ENCODE data around the gene ERN2. TPM values are rescaled to one million over a fixed set of nuclear protein-coding genes. Genes with fewer than 3 reads are reported as not detected.
A peak's percentile ranks its signal among the peaks of the same experiment; 100 is the strongest.

The ERN2 gene
- total RNA-seq, 1 donor from 2014 or later, result not detected

DNA sequence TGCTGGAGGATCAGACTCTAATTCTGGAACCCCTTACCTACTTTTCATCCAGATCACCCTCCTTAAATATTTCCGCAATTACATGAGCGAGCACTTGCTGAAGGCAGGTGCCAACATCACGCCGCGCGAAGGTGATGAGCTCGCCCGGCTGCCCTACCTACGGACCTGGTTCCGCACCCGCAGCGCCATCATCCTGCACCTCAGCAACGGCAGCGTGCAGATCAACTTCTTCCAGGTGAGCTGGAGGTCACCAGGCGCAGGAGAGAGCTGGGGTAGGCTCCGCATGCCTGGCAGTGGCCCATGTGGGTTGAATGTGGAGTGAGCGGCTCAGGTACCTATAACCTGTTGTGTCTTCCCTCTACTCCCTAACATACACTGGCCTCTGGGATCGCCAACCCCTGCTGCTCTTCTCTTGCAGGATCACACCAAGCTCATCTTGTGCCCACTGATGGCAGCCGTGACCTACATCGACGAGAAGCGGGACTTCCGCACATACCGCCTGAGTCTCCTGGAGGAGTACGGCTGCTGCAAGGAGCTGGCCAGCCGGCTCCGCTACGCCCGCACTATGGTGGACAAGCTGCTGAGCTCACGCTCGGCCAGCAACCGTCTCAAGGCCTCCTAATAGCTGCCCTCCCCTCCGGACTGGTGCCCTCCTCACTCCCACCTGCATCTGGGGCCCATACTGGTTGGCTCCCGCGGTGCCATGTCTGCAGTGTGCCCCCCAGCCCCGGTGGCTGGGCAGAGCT, 23.4 kb downstream of the ERN2 start:
- DNase-seq (ENCODE audit: low read depth in 2 of 2), result no peak

DNA sequence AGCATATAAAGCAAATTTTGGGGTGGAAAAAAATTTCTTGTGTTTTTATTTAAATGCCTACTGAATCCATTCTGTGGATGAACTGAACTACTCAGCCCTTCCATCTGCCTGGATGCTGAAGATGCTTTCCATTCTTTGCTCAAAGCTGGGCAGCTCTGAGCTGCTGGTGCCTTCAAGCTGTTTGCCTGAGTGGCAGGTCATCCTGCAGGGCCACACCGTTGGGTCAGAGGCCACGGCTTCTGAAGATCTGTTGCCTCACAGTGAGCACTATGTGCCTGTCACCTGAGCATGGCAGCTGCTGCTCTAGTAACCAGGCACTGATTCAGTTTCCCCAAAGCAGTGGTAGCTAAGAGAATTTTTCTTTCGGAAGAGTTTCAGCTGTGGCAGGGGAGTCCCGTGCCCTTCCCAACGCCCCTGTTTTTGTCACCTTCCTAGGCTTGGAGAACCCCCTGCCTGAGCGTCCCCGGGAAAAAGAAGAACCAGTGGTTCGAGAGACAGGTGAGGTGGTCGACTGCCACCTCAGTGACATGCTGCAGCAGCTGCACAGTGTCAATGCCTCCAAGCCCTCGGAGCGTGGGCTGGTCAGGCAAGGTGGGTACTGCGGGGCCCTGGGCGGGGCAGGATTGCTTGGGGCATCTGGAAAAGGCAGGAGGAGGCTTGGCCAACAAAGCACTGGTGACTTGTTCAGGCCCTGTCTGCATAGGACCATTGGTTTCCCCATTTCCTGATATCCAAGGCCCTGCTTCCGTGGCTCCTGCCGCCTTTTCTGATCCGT, 25.8 kb downstream of the ERN2 start:
- no peak for DNase-seq (ENCODE audit: low read depth in 2 of 2)

DNA sequence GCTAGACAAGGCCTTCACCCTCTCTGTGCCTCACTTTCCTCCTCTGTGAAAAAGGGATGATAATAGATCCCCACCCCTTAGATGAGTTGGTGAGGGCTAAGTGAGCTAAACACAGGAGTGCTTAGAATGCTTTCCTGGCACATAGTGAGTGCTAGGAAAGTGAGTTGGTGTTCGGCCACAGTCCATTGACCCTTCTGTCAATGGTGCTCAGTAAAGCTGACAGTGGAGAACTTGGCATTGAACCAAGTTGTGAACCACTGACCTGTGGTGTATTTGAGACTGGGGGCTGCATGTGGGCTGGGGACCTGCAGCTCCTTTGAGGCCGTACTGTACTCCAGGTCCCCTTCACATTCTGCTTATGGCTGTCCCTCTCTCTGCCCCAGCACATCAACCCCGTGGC, 29.5 kb downstream of the ERN2 start:
- DNase-seq (ENCODE audit: low read depth in 2 of 2), result no peak

DNA sequence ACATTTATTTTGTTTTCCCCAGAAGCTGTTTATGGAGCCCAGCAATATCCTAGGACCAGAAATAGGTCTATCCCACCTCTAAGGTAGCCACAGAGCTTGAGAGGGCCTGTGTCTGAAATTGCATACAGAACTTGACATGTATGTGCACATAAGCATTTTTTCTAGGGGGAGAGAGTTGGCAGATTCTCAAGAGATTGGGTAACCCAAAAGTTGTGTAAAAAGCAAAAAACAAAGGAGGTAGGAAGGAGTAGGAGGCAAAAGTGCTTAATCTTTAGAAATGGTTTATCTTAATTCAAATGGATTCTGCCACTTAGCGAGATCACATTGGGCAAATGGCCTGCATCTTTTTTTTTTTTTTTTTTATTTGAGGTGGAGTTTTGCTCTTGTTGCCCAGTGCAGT, 30.8 kb downstream of the ERN2 start:
- no peak for DNase-seq (ENCODE audit: low read depth in 2 of 2)

DNA sequence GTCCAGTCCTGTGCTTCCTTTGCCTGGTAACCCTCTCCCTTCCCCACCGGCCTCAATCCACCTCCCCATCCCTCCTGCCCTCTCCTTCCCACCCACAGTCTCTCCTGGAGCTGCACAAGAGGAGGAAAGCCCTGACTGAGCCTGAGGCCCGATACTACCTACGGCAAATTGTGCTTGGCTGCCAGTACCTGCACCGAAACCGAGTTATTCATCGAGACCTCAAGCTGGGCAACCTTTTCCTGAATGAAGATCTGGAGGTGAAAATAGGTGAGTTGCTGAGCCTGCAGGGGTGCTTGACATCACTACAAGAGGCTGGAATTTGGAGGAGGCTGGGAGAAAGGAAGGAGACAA, 33.1 kb downstream of the ERN2 start:
- DNase-seq (ENCODE audit: low read depth in 2 of 2), result no peak

DNA sequence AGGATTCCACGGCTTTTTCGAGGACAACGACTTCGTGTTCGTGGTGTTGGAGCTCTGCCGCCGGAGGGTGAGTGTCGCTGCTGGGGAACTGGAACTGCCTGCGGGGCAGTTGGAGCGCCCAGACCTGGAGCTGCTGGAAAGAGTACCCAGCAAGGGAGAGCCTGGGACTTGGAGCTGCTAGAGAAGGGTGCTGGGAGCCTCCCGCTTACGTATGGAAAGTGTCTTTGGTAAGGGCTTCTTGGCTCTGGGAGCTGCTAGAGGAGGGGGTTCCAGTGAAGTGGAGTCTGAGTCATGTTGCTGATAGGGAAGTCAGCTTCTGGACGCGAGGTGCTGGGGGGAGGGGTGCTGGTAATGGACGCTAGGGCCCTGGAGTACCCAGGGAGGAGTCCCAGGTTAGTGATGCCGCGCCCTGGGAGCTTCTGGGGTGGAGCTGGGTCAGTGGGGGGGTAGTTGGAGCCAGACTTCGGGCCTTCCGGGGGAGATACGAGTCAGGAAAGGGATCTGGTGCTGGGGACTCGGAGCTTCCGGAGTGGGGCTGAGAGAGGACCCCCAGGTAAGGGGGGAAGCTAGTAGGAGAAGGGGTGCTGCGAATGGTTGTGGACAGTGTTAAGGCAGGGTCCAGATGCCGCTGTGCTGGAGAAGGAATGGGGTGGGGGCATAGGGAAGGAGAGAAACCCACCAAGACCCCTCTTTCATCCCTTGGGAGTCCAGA, 33.6 kb downstream of the ERN2 start:
- peak; percentile 26 to 53 for DNase-seq (ENCODE audit: low read depth in 2 of 2)

DNA sequence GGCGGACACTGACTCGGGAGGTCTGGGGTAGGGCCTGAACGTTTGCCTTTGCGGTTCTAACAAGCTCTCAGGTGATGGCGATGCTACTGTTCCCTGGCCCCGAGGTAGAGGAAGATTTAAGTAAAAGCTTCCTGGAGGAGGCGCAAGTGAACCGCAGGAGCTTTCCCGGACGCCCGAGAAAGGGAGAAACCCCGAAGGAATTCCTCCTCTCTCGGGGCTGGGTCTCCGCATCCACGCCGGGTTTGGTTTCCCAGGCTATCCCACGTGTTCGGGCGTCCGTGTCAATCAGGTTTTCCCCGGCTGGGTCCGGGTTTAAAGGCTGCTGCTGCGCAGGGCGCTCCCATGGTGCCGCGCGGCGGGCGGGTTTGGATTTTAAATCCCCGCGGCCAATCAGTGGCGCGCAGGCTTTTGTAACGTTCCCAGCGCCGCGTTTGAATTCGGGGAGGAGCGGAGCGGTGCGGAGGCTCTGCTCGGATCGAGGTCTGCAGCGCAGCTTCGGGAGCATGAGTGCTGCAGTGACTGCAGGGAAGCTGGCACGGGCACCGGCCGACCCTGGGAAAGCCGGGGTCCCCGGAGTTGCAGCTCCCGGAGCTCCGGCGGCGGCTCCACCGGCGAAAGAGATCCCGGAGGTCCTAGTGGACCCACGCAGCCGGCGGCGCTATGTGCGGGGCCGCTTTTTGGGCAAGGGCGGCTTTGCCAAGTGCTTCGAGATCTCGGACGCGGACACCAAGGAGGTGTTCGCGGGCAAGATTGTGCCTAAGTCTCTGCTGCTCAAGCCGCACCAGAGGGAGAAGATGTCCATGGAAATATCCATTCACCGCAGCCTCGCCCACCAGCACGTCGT, 34.4 kb downstream of the ERN2 start, which contains the start of gene PLK1:
Gene PLK1 (plus strand): TSS at position 460 of the 844 bp plus-strand sequence. CDS start 44 bp downstream, at position 504.
- DNase-seq (ENCODE audit: low read depth in 2 of 2), result peak; percentile 82 to 83

DNA sequence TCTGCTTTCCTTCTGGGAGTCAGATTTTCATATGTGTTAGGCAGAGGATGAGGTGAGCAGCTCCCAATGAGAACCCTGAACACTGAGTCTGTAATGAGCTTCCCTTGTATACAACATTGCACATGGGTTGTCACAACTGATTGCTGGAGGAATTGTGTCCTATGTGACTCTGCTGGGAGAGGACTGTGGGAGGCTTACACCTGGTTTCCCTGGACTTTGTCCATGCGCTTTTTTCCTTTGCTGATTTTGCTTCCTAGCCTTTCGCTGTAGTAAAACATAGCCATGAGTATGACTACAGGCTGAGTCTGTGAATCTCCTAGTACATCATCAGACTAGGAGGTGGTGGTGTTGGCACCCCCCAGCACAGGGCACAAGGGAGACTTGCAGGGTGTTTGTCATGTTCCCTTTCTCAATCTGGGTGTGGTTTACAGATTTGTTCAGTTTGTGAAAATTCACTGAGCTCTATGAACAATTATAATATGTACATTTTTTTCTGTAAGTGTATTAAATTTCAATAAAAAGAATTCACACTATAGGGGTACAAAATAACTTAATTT, 36.0 kb downstream of the ERN2 start:
- DNase-seq (ENCODE audit: low read depth in 2 of 2), result no peak

DNA sequence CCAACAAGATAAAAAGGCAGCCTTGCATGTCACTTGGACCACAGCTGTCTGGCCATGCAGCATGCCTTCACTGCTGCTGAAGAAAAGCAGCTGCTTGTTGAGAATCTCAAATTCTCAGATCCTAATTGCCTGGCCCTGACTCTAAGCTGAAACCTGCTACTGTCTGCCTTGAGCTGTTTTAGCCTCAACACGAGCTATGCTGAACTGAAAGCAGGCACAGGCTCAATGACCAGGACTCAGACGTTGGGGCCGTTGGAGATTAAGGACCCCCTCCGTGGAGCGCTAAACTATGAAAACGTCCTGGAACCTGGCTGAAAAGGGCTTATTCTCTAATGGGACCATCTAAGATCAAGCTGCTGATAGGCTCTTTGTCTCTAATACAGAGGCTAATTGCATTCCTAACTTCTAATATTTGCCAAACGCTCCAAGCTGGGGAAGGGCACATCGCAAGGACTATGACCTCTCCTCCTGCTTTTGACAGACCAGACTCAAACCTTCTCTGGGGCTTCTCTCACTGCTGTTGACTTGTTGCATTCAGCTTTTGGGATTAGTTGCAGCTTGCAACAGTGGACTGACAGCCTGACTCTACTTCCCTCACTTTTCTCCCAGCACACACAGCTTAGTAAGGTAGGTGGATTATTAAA, 38.9 kb downstream of the ERN2 start:
- no peak for DNase-seq (ENCODE audit: low read depth in 2 of 2)

DNA sequence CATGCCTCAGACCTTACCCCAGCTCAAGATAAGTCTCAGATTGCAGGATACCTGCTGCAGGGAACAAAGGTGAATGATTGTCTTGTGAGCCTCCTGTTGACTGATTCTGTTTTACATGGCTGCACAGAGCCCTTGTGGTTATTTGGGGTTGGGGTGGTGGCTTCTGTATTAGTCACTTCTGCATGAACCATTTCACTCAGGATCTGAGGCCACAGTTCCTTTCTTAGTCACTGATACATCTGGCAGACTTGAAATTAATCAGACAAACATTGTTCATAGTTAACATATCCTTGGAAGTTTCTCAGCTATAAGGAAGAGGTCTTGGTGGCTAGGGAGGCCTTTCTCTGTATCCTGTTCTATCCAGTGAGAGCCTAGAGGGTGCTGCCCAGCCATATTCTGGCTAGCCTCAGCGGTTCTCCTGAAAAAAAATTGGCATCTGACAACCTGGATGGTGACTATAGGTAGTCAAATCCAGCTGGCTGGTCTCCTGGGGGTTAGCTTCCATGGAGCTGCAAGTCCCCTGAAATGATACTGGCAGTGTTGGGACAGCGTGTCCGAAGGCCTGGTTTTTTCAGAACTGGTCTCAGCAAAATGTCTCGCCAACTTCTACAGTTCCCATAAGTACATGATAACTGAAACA, 42.8 kb downstream of the ERN2 start:
- peak in 1 of 2 donors; percentile 91 for DNase-seq (ENCODE audit: low read depth in 2 of 2)

DNA sequence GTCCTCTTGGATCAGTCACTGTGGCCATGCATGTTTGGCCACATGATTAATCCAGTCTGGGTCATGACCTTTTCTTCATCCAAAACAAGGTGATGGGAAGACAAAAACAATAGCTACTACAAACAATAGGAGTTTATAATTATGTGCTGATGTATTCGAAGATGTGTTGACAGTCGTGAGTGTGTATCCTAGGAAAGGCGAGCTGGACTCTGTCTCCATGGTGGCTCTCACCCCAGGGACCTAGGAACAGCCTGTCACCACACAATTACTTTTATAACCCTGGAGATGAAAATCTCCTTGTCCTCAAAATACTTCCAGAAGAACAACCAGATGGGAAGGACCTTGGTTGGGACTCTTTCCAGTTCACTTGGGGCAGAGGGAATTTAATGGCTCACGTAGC, 44.1 kb downstream of the ERN2 start:
- peak in 1 of 2 donors; percentile 63 for DNase-seq (ENCODE audit: low read depth in 2 of 2)

DNA sequence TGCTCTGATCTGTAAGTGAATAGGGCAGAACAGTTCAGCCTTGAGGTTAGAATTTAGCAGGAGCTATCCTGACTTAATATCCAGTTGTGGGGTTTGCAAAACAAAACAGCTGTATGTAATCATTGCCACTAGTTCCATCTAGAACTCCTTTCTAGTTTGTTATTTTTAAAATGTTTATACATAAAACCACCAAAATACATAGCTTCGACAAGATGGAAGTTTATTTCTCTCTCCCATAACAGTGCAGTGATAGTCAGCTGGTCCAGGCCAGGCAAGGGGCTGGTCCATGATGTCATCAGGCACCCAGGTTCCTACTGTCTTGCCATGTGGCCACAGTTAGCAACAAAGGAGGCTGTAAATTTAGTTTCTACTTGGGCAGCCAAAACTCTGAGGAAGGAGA, 44.8 kb downstream of the ERN2 start:
- no peak for DNase-seq (ENCODE audit: low read depth in 2 of 2)

DNA sequence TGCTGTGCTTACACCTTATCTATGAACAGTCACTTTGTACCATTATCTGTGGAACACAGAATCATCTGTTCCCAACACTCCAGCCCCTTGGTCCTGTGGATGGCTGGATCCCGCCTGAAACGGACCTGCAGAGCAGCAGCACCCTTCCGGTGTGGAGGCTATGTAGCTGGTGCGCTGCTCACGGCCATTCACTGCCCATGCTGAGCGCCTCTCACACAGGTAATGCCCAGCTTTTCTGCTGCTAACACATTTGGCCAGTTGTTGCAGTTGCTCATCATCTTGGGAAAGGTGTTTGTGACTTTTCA, 45.7 kb downstream of the ERN2 start:
- no peak for DNase-seq (ENCODE audit: low read depth in 2 of 2)

DNA sequence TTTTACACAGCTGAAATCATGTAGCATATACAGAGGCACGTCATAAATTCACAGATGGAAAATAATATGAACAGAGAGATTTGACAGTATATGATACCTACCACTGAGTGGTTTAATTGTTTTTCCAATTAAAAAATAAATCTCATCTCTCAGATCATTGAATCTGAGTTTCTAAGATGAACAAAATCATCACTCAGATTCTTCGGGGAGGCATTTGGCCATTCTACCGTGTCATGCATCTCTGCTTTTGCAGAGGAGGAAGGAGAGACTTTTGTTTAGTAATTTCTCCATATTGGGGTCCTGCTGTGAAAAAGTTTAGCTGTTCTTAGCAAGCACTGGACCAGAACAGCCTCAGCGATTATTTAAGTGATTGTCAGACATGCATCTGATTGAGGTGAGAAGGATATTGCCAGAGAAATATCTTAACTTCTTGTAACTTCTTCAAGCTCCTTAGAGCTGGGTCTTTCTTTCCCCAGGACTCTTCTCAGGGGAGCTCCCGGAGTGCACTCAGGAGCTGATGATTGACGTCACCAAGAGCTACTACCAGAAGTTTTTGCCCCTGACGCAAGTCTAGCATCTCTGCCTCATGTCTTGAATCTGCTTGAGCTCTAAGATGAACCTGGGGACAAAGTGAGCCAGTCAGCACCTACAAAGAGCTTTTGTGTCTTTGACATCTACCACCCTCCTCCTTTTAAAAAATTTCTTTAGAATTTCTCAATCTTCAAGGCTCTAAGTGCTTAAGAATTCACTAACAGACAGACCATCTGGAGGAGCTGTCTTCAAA, 46.3 kb downstream of the ERN2 start:
- DNase-seq (ENCODE audit: low read depth in 2 of 2), result no peak

DNA sequence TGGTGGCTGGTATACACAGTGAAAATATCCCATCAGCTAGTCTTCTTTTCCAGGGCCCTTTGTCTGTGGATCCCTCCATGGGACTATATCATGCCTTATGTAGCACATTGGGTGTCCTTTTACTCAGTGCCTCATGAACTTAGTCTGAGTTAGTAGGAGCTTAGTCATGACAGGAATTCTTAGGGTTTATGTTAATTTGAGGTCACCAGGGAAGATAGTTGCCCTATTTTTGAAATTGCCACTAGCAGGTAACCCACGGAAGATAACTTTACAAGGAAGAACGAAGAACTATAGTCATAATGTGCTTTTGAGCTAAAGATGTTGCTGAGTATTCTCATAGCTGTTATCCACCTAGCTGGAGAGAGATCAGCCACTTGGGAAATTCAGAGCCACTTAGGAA, 49.1 kb downstream of the ERN2 start:
- no peak for DNase-seq (ENCODE audit: low read depth in 2 of 2)

DNA sequence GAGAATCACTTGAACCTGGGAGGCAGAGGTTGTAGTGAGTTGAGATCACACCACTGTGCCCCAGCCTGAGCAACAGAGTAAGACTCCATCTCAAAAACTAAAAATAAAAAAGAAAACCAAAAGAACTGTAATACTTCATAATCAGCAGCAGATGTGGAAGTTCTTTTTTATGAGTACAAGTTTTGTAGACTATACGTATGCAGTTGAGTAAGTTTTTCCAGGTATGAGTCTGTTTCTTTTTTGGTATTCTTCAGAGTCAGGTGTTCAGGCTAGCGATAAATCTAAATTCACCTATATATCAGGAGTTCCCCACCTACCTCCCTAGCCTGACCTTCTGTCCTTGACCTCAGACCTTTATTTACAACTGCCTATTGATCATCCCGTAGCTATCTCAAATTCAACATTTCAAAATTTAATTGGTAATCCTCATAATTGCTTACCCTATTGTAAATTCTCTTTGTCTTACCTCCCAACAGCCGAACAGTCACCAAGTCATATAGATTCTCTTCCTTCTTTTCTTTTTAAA, 61.0 kb downstream of the ERN2 start:
- no peak for DNase-seq (ENCODE audit: low read depth in 2 of 2)

DNA sequence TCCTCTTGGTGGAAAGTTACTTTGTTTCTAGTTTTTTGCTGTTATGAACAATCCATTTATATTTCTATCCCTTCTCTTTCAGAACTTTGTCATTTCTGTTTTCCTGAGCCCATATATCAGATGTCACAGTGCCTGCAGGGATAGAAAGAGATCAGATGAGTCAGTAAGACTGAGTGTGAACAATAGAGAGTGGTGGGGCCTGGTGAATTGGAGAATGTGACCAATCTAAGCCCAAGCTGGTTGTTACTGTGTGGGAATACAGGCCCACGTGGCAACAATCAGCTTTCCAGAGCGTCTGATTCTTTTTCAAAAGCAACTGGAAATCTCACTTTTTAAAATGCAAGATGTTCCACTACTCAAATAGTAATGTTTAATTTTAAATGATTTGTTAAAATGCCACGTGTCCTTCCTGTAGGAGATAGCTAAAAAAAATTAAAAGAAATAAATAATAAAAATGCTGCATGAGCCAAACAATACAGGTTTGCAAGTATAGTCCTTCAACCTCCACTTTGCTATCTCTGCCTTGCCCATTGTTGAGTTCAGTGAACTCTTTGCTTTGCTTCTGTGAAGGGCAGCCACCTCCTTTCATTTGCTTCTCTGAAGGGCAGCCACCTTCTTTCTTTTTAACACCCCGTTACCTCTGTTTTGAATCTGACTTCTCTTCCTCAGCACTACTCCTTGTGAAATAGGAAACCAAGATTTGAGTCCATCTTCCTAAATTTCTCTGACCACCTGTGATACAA, 62.2 kb downstream of the ERN2 start:
- peak; percentile 67 to 75 for DNase-seq (ENCODE audit: low read depth in 2 of 2)

DNA sequence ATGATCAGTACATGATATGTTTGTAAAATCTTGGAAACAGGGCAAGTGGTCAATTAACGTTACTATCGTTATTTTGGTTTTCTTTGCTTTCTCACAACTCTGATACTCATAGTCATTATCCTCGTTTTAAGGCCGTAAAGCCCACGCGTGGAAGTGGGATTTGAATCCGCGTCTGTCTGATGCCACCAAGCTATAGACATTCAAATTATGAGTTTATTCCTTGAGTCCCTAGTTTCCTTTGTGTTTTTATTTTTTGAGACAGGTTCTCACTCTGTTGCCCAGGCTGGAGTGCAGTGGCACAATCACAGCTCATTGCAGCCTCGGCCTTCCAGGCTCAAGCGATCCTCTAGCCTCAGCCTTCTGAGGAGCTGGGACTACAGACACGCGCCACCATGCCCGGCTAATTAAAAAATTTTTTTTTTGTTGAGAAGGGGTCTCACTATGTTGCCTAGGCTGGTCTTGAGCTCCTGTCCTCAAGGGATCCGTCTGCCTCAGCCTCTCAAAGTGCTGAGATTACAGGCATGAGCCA, 70.7 kb downstream of the ERN2 start:
- peak; percentile 1 to 10 for DNase-seq (ENCODE audit: low read depth in 2 of 2)

Measured in lung microvascular endothelial cell (primary cell).